ENCODE results near the gene DNAH6.

Gene DNAH6

DNA sequence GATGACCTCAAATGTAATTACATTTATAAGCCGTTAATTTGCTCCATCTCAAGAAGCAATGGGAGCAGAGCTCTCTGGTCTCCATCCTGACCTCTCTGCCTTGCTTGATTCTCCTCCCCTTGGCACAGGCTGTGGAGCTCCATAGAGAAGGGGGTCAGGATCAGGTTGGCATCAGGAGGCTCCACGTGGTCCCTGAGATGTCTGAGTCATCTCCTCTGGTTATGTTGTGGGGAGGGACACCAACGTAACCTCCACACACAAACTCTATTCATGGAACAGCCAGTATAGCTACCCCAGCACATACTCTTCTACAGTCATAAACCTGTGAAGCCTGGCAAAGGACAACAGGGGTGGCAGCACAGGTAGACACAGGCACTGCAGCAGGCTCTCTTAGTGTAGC, 335.6 kb downstream of the DNAH6 start:
- ChIA-PET POLR2A (no interaction called here), CTCF (interaction anchor here (0.7 kb wide), 1 partner anchor 79 kb away, joined by 3 read pairs; no protein-coding TSS in a partner anchor)
- H3K4me3 ChIP-seq (ENCODE audit: low read depth, low read length) = no peak overlapping the region
- TF ChIP-seq, protein P1, sequence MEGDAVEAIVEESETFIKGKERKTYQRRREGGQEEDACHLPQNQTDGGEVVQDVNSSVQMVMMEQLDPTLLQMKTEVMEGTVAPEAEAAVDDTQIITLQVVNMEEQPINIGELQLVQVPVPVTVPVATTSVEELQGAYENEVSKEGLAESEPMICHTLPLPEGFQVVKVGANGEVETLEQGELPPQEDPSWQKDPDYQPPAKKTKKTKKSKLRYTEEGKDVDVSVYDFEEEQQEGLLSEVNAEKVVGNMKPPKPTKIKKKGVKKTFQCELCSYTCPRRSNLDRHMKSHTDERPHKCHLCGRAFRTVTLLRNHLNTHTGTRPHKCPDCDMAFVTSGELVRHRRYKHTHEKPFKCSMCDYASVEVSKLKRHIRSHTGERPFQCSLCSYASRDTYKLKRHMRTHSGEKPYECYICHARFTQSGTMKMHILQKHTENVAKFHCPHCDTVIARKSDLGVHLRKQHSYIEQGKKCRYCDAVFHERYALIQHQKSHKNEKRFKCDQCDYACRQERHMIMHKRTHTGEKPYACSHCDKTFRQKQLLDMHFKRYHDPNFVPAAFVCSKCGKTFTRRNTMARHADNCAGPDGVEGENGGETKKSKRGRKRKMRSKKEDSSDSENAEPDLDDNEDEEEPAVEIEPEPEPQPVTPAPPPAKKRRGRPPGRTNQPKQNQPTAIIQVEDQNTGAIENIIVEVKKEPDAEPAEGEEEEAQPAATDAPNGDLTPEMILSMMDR (IDR thresholded peaks at IDR 0.05; ENCODE audit: insufficient read depth, low read length, missing control alignments) = no peak
- no peak for DNase-seq (ENCODE audit: low read depth, low spot score)

DNA sequence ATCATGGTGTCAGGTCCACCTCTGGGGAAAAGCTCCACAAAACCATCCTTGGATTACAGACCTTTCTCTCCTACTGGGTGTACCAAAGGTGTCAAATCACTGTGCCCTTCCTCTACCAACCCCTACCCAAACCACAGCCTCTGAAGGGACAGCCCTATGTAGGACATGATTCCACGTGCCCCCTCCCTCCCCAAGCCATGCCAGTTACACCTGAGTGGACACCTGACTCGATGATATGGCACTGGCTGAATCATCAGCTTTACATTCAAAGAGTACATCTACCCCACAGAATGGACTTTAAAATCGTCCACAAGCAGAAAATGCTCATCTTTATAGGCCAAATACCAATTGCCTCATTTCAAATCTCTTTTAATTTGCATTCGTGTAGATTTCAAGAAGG, 338.6 kb downstream of the DNAH6 start:
- ChIA-PET POLR2A (no interaction called here), CTCF (no interaction called here)
- TF ChIP-seq, protein P1 (IDR thresholded peaks at IDR 0.05; ENCODE audit: insufficient read depth, low read length, missing control alignments) = no peak
- no peak overlapping the region for H3K4me3 ChIP-seq (ENCODE audit: low read depth, low read length)
- DNase-seq (ENCODE audit: low read depth, low spot score) = no peak

DNA sequence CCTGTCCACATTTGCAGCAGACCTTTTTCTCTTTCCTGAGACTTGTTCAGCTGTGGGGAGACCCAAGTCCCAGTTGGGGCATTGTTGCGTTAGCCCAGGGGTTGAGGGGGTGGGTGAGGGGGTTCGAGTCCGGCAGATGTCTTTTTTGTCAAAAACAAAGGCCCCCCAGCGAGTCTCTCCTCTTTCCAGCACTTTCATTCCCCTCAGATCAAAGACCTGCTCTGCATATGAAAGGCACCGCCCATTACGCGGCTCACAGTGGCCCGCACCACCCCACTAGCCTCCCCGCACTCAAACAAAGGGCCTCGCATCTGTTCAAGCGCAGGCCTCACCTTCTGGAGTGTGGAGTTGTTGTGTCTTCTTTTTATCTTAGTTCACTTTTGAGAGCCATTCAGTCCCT, 339.4 kb downstream of the DNAH6 start:
- no peak overlapping the region for H3K4me3 ChIP-seq (ENCODE audit: low read depth, low read length)
- DNase-seq (ENCODE audit: low read depth, low spot score) = no peak
- CTCF ChIA-PET = no interaction called here
- TF ChIP-seq, protein P1 (IDR thresholded peaks at IDR 0.05; ENCODE audit: insufficient read depth, low read length, missing control alignments) = no peak
- POLR2A ChIA-PET = no interaction called here

DNA sequence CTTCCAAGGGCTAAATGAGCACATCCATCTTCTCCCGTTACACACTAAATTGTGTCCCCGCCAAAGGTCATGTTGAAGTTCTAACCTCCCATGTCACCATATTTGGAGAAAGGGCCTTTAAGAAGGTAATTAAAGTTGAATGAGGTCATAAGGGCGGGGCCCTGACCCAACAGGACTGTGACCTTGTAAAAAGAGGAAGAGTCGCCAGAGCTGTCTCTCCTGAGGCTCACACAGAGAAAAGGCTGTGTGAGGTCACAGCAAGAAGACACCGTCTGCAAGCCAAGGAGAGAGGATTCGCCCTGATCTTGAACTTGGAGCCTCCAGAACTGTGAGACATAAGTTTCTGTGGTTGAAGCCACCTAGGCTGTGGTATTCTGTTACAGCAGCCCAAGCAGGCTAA, 340.5 kb downstream of the DNAH6 start:
- TF ChIP-seq, protein P1 (IDR thresholded peaks at IDR 0.05; ENCODE audit: insufficient read depth, low read length, missing control alignments) = no peak
- ChIA-PET POLR2A (no interaction called here), CTCF (interaction anchor here (1.5 to 2.9 kb wide), 5 partner anchors 10 to 364 kb away, joined by 3 to 27 read pairs (median 7); no protein-coding TSS in a partner anchor)
- DNase-seq (ENCODE audit: low read depth, low spot score) = no peak
- no peak overlapping the region for H3K4me3 ChIP-seq (ENCODE audit: low read depth, low read length)

DNA sequence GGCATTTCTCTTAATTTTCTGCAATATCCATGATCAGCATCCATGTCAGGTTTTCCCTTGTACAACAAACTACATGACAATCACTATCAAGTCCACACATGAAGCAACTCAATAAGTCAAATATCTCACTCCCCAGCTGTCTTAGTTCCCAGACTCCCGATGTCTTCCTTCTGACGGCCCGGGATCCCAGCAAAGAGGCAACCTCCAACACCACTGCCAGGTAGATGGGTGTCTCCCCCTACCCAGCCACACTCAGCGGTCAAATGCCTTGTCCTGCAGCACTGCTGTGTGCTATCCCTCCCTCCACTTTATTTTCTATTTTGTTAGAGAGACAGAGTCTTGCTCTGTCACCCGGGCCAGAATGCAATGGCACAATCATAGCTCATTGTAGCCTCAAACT, 341.3 kb downstream of the DNAH6 start:
- CTCF ChIA-PET = interaction anchor here (0.8 to 2.9 kb wide), 15 partner anchors 11 to 365 kb away, joined by 3 to 27 read pairs (median 4); no protein-coding TSS in a partner anchor
- TF ChIP-seq, protein P1 (IDR thresholded peaks at IDR 0.05; ENCODE audit: insufficient read depth, low read length, missing control alignments) = no peak
- no peak for DNase-seq (ENCODE audit: low read depth, low spot score)
- POLR2A ChIA-PET = no interaction called here
- H3K4me3 ChIP-seq (ENCODE audit: low read depth, low read length) = no peak overlapping the region

DNA sequence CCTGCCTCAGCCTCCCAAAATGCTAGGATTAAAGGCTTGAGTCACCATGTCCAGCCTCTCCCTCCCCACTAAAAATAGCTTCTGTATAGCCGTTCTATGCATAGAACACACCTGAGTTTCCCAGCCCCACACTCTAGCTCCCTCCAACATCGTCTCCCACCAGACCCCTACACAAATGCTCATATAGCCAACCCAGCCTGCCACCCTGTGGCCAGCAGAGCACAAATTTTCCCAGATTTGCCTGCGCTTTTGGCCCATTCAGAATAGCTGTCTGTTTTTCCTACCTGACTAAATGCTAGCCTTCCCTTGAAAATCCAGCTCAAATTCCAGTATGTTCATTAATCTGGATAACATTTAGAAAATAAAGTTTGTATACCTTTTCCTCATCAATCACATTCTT, 341.8 kb downstream of the DNAH6 start:
- H3K4me3 ChIP-seq (ENCODE audit: low read depth, low read length) = no peak overlapping the region
- ChIA-PET CTCF (interaction anchor here (0.8 to 2.9 kb wide), 15 partner anchors 12 to 365 kb away, joined by 3 to 27 read pairs (median 4); no protein-coding TSS in a partner anchor), POLR2A (no interaction called here)
- DNase-seq (ENCODE audit: low read depth, low spot score) = no peak
- TF ChIP-seq, protein P1 (IDR thresholded peaks at IDR 0.05; ENCODE audit: insufficient read depth, low read length, missing control alignments) = peak; percentile 41

Data from AG04449 (cell line).